ENCODE measurements around the gene TBX2. TPM values are rescaled to one million over a fixed set of nuclear protein-coding genes. Genes with fewer than 3 reads are reported as not detected.

TBX2 gene
- total and polyA plus RNA-seq, 2 of the 13 experiments (the other 11 are each of a cell fraction or from before 2014, with no cell fraction given) = 2.8 to 15.3 TPM

- TF ChIP-seq LCORL (IDR thresholded peaks at IDR 0.05) (no peak), LCORL (CRISPR knock-in tag; IDR thresholded peaks at IDR 0.05) (0 out of 2 replicates have a peak, but pooled peaks have one; percentile 39), ZNF800 (CRISPR knock-in tag; IDR thresholded peaks at IDR 0.05) (no peak), HDAC1 (CRISPR knock-in tag; IDR thresholded peaks at IDR 0.05) (0 out of 2 replicates have a peak, but pooled peaks have one; percentile 57)
These were observed 20.8 kb upstream of the TBX2 start (continued) for GRCh38 chr17:61378658-61379456.

- ChIA-PET POLR2A (interaction anchor here (1.0 to 1.7 kb wide), 5 partner anchors 14 to 44 kb away, joined by 3 to 14 read pairs (median 6); partner anchors contain the start of gene TBX2), CTCF (ENCODE audit: low intra/inter-chr PET ratio, low total read pairs) (no interaction called here)
- BruUV-seq (replicated peaks) = no TSS peak
- Histone ChIP-seq H3K9ac (ENCODE audit: insufficient read depth, low read depth, low read length) (no peak overlapping the region), H4K20me1 (ENCODE audit: insufficient read depth, low read length) (no peaks in the 10 kb centered on the region), H3K9me3 (ENCODE audit: low read length) (no peaks in the 10 kb centered on the region), H3K27me3 (ENCODE audit: control insufficient read depth in 1 of 2, insufficient read depth in 2 of 2, low read length in 2 of 2) (no peaks in the 10 kb centered on the region), H3K27ac (ENCODE audit: extremely low read length, insufficient read depth, low read length) (peak overlapping the region; percentile 43), H3K36me3 (replicated peaks in 1 of 2; ENCODE audit: control insufficient read depth in 1 of 2, insufficient read depth in 2 of 2, low read length in 2 of 2) (no peaks in the 10 kb centered on the region), H3K79me2 (ENCODE audit: insufficient read depth, low read length) (no peaks in the 10 kb centered on the region), H3K4me1 (ENCODE audit: insufficient read depth, low read length) (peaks cover 75% of the 10 kb centered on the region), H2AFZ (ENCODE audit: low read length) (no peak overlapping the region), H3K4me2 (ENCODE audit: low read depth, low read length) (peak overlapping the region; percentile 64), H3K4me3 (replicated peaks in 1 of 3; ENCODE audit: insufficient read depth in 1 of 3, low read depth in 2 of 3, low read length in 3 of 3) (peak overlapping the region in 1 of 3 experiments; percentile 38; a peak in 2 of 6 replicates)
- WGBS (ENCODE audit: low lambda C conversion rate) = 67% methylated on average over 21 of the region's 21 CpGs
- ATAC-seq (peak; percentile 51), FAIRE-seq (peak; percentile 96), DNase-seq (ENCODE audit: low spot score) (peak; percentile 58)
- intact Hi-C loops (cut with micrococcal nuclease; ENCODE audit: unreplicated experiment) (loop anchor here (1.0 kb wide), 1 partner anchor 14 kb away; no protein-coding TSS in a partner anchor), in situ Hi-C loops (cut with HindIII; ENCODE audit: extremely low pct_ligation_motif_present, low pct_unique_long_range_greater_than_20kb) (no loop called here)
- TF ChIP-seq ETV5 (CRISPR knock-in tag; IDR thresholded peaks at IDR 0.05; ENCODE audit: borderline replicate concordance) (peak; percentile 43; the same call in 1 of the 2 replicates), MED8 (CRISPR knock-in tag; IDR thresholded peaks at IDR 0.05; ENCODE audit: insufficient replicate concordance) (no peak), BRD4 (CRISPR knock-in tag; IDR thresholded peaks at IDR 0.05) (no peak), ZNF264 (CRISPR knock-in tag; IDR thresholded peaks at IDR 0.05) (peak; percentile 60; the same call in 1 of the 2 replicates), ZFP41 (CRISPR knock-in tag; IDR thresholded peaks at IDR 0.05; ENCODE audit: borderline replicate concordance) (no peak), NFKBIZ (CRISPR knock-in tag; IDR thresholded peaks at IDR 0.05) (no peak), NRL (CRISPR knock-in tag; IDR thresholded peaks at IDR 0.05; ENCODE audit: borderline replicate concordance) (peak; percentile 40; the same call in 1 of the 2 replicates), ZNF704 (CRISPR knock-in tag; IDR thresholded peaks at IDR 0.05; ENCODE audit: borderline replicate concordance) (no peak), RXRB (CRISPR knock-in tag; IDR thresholded peaks at IDR 0.05; ENCODE audit: borderline replicate concordance) (peak; percentile 49; the same call in 1 of the 2 replicates), RARA (CRISPR knock-in tag; IDR thresholded peaks at IDR 0.05) (peak; percentile 71), ZNF451 (CRISPR knock-in tag; IDR thresholded peaks at IDR 0.05) (no peak), ZBTB3 (CRISPR knock-in tag; IDR thresholded peaks at IDR 0.05; ENCODE audit: borderline replicate concordance, low read depth) (no peak), RAD51 (IDR thresholded peaks at IDR 0.05; ENCODE audit: borderline replicate concordance) (no peak), DRAP1 (CRISPR knock-in tag; IDR thresholded peaks at IDR 0.05) (no peak)
These were observed 20.0 kb upstream of the TBX2 start for GRCh38 chr17:61379457-61380216.
